PC-9 (cell line): ENCODE results near the gene SMYD2.

Experiments
- CTCF ChIP-seq: fragments of 200-600 bp; sonication (generic); conservative IDR thresholded peaks from 2 replicates; pipeline ENCODE4 v1.6.1; 2017; ENCODE audit warnings: mixed run types, antibody characterized with exemption, mild to moderate bottlenecking, moderate library complexity
- EZH2 ChIP-seq: fragments of 200-600 bp; sonication (generic); IDR thresholded peaks from 2 replicates; pipeline ENCODE4 v1.8.0; 2017; ENCODE audit warnings: antibody characterized with exemption, low read depth

GRCh38 chr1:214248311-214249085 is 32.5 kb upstream of the SMYD2 start:
- no peak for TF ChIP-seq CTCF
- TF ChIP-seq EZH2 = no peak
